ENCODE results near the gene SNAI3.

DNA sequence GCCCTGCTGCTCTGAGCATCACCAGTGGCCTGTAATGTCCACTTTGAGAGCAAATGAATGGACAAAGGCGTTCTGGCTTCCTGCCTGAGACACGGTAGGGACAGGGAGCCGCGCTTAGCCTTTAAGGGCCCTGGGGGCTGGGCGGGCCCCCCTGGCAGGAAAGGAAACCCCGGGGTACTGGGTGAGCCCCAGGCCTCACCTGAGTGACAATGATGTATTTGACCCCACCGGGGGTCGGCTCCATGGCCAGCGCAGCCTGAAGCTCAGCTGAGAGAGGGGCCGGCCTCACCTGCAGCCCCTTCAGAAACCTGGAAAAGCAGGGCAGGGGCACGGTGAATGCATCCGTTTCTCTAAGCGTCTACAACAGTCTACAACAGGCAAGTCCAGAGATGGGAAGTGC is 33.2 kb downstream of the SNAI3 start:
- TF ChIP-seq, protein P1, sequence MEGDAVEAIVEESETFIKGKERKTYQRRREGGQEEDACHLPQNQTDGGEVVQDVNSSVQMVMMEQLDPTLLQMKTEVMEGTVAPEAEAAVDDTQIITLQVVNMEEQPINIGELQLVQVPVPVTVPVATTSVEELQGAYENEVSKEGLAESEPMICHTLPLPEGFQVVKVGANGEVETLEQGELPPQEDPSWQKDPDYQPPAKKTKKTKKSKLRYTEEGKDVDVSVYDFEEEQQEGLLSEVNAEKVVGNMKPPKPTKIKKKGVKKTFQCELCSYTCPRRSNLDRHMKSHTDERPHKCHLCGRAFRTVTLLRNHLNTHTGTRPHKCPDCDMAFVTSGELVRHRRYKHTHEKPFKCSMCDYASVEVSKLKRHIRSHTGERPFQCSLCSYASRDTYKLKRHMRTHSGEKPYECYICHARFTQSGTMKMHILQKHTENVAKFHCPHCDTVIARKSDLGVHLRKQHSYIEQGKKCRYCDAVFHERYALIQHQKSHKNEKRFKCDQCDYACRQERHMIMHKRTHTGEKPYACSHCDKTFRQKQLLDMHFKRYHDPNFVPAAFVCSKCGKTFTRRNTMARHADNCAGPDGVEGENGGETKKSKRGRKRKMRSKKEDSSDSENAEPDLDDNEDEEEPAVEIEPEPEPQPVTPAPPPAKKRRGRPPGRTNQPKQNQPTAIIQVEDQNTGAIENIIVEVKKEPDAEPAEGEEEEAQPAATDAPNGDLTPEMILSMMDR (IDR thresholded peaks at IDR 0.05), result no peak
- TF ChIP-seq EP300 (IDR thresholded peaks at IDR 0.05), result no peak

All from gastroesophageal sphincter (tissue), 3 donors.